ENCODE results near the gene STAT6. TPM values are rescaled to one million over a fixed set of nuclear protein-coding genes. Genes with fewer than 3 reads are reported as not detected.

The STAT6 gene
- polyA plus RNA-seq, 1 experiment, result 177 TPM

- Histone ChIP-seq H3K36me3 (ENCODE audit: control insufficient read depth, insufficient read depth, low read length) (peaks cover 22% of the 10 kb centered on the region), H3K27me3 (ENCODE audit: control insufficient read depth, insufficient read depth, low read length) (no peaks in the 10 kb centered on the region), H3K4me3 (ENCODE audit: low read depth, low read length) (peak overlapping the region; percentile 73)
- ChIA-PET POLR2A (interaction anchor here (0.5 to 1.6 kb wide), 2 partner anchors 22 to 25 kb away, joined by 12 to 20 read pairs; partner anchors contain the start of gene NAB2), CTCF (interaction anchor here (0.7 to 10.0 kb wide), 17 partner anchors 12 to 132 kb away, joined by 3 to 199 read pairs (median 18); partner anchors contain the start of genes LRP1, LRP1-AS, NAB2 and NEMP1)
- DNase-seq (ENCODE audit: low read depth), result no peak
- peak; percentile 5; the same call in 1 of the 2 replicates for TF ChIP-seq CTCF (IDR thresholded peaks at IDR 0.05; ENCODE audit: insufficient read depth, low read depth, low read length)
These were observed 795 bp downstream of the STAT6 start for GRCh38 chr12:57110104-57111030.

- H3K4me3 ChIP-seq (ENCODE audit: low read depth, low read length), result peak overlapping the region; percentile 73
- CTCF ChIA-PET, result interaction anchor here (1.0 to 10.0 kb wide), 4 partner anchors 15 to 74 kb away, joined by 5 to 199 read pairs (median 98); partner anchors contain the start of gene NAB2
- H3K36me3 ChIP-seq (ENCODE audit: control insufficient read depth, insufficient read depth, low read length), result peaks cover 27% of the 10 kb centered on the region
- POLR2A ChIA-PET, result no interaction called here
- DNase-seq (ENCODE audit: low read depth), result no peak
- no peak for TF ChIP-seq CTCF (IDR thresholded peaks at IDR 0.05; ENCODE audit: insufficient read depth, low read depth, low read length)
- H3K27me3 ChIP-seq (ENCODE audit: control insufficient read depth, insufficient read depth, low read length), result no peaks in the 10 kb centered on the region
These were observed 1.7 kb downstream of the STAT6 start for GRCh38 chr12:57109207-57110103.

GRCh38 chr12:57107456-57108155 is 3.6 kb downstream of the STAT6 start:
- H3K27me3 ChIP-seq (ENCODE audit: control insufficient read depth, insufficient read depth, low read length), result no peaks in the 10 kb centered on the region
- no peak for DNase-seq (ENCODE audit: low read depth)
- CTCF ChIA-PET, result interaction anchor here (2.4 to 10.0 kb wide), 2 partner anchors 13 to 38 kb away, joined by 8 to 190 read pairs; partner anchors contain the start of gene NAB2
- no peak overlapping the region for H3K4me3 ChIP-seq (ENCODE audit: low read depth, low read length)
- peaks cover 35% of the 10 kb centered on the region for H3K36me3 ChIP-seq (ENCODE audit: control insufficient read depth, insufficient read depth, low read length)
- POLR2A ChIA-PET, result no interaction called here
- TF ChIP-seq CTCF (IDR thresholded peaks at IDR 0.05; ENCODE audit: insufficient read depth, low read depth, low read length), result no peak

GRCh38 chr12:57106021-57106708 is 5.0 kb downstream of the STAT6 start:
- Histone ChIP-seq H3K27me3 (ENCODE audit: control insufficient read depth, insufficient read depth, low read length) (no peaks in the 10 kb centered on the region), H3K4me3 (ENCODE audit: low read depth, low read length) (no peak overlapping the region), H3K36me3 (ENCODE audit: control insufficient read depth, insufficient read depth, low read length) (peaks cover 40% of the 10 kb centered on the region)
- no peak for DNase-seq (ENCODE audit: low read depth)
- CTCF ChIA-PET, result interaction anchor here (2.4 to 10.0 kb wide), 2 partner anchors 12 to 37 kb away, joined by 8 to 190 read pairs; partner anchors contain the start of gene NAB2
- no peak for TF ChIP-seq CTCF (IDR thresholded peaks at IDR 0.05; ENCODE audit: insufficient read depth, low read depth, low read length)
- POLR2A ChIA-PET, result no interaction called here

Measured in BJ (cell line).